HFF-Myc (cell line): ENCODE measurements around the gene NHLRC2.
"Not testable (repeated sequence)": the region's sequence is repeated elsewhere in the genome, so short reads cannot be mapped to it uniquely, and the experiment has no call there.

ENCODE experiments used
- DNase-seq: peaks from one replicate; pipeline ENCODE4 v3.0.0-alpha.2; 2011; ENCODE audit warnings: low read depth; ENCODE audit errors: extremely low read depth
- H3K4me3 ChIP-seq: replicated peaks from 2 replicates; pipeline ENCODE4 v1.5.1; 2011; ENCODE audit warnings: low read depth, mild to moderate bottlenecking, control low read depth, low read length
- CTCF ChIP-seq: IDR thresholded peaks from 2 replicates; pipeline ENCODE4 v1.5.1; 2012; ENCODE audit warnings: mild to moderate bottlenecking, low read depth, low read length, control low read depth; ENCODE audit errors: missing control alignments

Gene NHLRC2

GRCh38 chr10:113823389-113823788, 31.1 kb upstream of the NHLRC2 start:
- DNase-seq: no peak
- H3K4me3 ChIP-seq: no peak overlapping the region
- TF ChIP-seq CTCF: no peak

DNA sequence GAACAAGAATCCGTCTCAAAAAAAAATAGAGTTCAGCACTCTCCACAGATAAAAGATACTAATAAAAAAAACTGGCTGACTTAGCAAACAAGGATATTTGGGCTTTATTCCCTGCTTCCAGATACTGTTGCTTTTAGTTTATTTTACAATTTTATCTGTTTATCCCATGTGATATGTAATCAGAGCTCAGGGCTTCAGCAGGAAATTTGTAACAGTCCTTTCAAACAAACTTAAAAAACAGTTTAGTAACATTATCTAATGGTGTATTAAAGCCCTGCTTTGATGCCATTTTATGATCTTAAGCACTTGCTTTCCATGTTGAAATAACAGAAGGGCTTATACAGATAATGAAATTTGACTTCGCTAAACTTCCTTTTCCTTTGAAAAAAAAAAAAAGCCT, 28.7 kb upstream of the NHLRC2 start:
- no peak for DNase-seq
- no peak for TF ChIP-seq CTCF
- H3K4me3 ChIP-seq: no peak overlapping the region

DNA sequence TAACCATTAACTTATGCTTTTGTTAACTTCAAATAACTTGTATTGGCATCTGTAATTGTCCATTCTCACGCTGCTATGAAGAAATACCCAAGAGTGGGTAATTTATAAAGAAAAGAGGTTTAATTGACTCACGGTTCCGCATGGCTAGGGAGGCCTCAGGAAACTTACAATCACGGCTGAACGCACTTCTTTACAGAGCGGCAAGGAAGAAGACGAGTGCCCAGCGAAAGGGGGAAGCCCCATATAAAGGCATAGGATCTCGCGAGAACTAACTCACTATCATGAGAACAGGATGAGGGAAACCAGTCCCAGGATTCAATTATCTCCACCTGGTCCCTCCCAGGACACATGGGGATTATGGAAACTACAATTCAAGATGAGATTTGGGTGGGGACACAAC, 25.9 kb upstream of the NHLRC2 start:
- H3K4me3 ChIP-seq, DNase-seq: not testable (repeated sequence)

- DNase-seq: no peak
- TF ChIP-seq CTCF: no peak
- no peak overlapping the region for H3K4me3 ChIP-seq
These were observed 12.3 kb upstream of the NHLRC2 start for GRCh38 chr10:113842171-113842570.

GRCh38 chr10:113843972-113844485, 10.4 kb upstream of the NHLRC2 start:
- DNase-seq: no peak
- no peak overlapping the region for H3K4me3 ChIP-seq
- TF ChIP-seq CTCF: no peak

GRCh38 chr10:113846036-113846435, 8.4 kb upstream of the NHLRC2 start:
- TF ChIP-seq CTCF: no peak
- no peak for DNase-seq
- no peak overlapping the region for H3K4me3 ChIP-seq

GRCh38 chr10:113849140-113849803, 5.2 kb upstream of the NHLRC2 start:
- no peak for DNase-seq
- no peak for TF ChIP-seq CTCF
- H3K4me3 ChIP-seq: no peak overlapping the region
